WTC11 (cell line): Measurements from ENCODE around the gene CAPN9.

ENCODE experiments used
- ATF3 ChIP-seq: sonication (generic); formaldehyde crosslinking; conservative IDR thresholded peaks from 2 replicates; pipeline ENCODE4 v1.8.1; 2022; ENCODE audit warnings: mild to moderate bottlenecking, missing genetic modification reagents
- NFE2L1 ChIP-seq: sonication (generic); formaldehyde crosslinking; IDR thresholded peaks from 2 replicates; pipeline ENCODE4 v1.8.1; 2023; ENCODE audit warnings: missing genetic modification reagents
- TCF7 ChIP-seq: sonication (generic); formaldehyde crosslinking; IDR thresholded peaks from 2 replicates; pipeline ENCODE4 v1.8.0; 2022; ENCODE audit warnings: mild to moderate bottlenecking, low read depth, missing genetic modification reagents, moderate library complexity
- USF1 ChIP-seq: sonication (generic); formaldehyde crosslinking; IDR thresholded peaks from 2 replicates; pipeline ENCODE4 v1.8.0; 2022; ENCODE audit warnings: mild to moderate bottlenecking, missing genetic modification reagents
- ZNF121 ChIP-seq: sonication (generic); formaldehyde crosslinking; IDR thresholded peaks from 2 replicates; pipeline ENCODE4 v1.8.0; 2023; ENCODE audit warnings: missing genetic modification reagents
- TF ChIP-seq, protein P1 (sequence below): fragments of 200-600 bp; IDR thresholded peaks from 2 replicates; pipeline ENCODE4 v1.8.0; 2022; ENCODE audit warnings: antibody characterized with exemption
- TF ChIP-seq, protein P2 (sequence below): sonication (generic); formaldehyde crosslinking; IDR thresholded peaks from 2 replicates; pipeline ENCODE4 v1.8.1; 2022; ENCODE audit warnings: low read depth, missing genetic modification reagents, borderline replicate concordance
- TF ChIP-seq, protein P3 (sequence below): sonication (generic); formaldehyde crosslinking; IDR thresholded peaks from 2 replicates; pipeline ENCODE4 v1.8.0; 2022; ENCODE audit warnings: mild to moderate bottlenecking, missing genetic modification reagents

DNA sequence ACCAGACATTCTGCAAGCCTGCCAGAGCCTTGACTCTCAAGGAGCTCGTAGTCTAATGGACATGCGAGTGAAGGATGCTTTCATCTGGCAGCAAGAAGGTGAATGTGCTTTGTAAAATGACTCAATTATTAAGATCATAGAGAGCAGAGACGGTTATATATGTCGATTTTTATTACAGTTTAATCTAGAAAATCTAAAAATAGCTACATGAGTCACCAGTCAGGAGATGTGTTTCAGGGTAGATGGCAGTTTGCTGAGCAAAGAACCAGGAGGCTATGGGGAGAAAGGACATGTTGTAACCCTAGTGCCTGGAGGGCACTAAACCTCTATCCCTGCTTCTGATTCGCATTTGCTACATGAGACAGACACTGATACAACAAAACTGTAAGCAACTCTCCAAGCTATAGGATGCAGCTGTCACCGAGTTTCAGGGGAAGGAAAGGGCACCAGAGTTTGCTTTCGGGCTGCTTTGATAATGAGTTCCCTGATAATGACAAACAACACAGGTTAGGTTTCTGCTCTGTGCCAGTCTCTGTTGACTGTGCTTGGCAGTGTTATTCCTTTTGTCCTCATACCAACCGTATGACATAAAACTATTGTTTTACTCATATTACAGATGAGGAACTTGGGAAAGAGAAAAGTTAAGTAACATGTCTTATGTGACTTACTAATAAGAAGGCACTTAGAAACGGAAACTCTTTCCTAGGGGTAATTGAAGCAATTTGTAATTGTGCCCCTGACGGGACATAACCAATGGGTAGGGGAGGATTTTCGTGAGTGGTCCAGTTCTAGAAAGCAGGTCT, 77.9 kb downstream of the CAPN9 start:
- TF ChIP-seq, protein P1, sequence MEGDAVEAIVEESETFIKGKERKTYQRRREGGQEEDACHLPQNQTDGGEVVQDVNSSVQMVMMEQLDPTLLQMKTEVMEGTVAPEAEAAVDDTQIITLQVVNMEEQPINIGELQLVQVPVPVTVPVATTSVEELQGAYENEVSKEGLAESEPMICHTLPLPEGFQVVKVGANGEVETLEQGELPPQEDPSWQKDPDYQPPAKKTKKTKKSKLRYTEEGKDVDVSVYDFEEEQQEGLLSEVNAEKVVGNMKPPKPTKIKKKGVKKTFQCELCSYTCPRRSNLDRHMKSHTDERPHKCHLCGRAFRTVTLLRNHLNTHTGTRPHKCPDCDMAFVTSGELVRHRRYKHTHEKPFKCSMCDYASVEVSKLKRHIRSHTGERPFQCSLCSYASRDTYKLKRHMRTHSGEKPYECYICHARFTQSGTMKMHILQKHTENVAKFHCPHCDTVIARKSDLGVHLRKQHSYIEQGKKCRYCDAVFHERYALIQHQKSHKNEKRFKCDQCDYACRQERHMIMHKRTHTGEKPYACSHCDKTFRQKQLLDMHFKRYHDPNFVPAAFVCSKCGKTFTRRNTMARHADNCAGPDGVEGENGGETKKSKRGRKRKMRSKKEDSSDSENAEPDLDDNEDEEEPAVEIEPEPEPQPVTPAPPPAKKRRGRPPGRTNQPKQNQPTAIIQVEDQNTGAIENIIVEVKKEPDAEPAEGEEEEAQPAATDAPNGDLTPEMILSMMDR = no peak
- TF ChIP-seq, protein P2, sequence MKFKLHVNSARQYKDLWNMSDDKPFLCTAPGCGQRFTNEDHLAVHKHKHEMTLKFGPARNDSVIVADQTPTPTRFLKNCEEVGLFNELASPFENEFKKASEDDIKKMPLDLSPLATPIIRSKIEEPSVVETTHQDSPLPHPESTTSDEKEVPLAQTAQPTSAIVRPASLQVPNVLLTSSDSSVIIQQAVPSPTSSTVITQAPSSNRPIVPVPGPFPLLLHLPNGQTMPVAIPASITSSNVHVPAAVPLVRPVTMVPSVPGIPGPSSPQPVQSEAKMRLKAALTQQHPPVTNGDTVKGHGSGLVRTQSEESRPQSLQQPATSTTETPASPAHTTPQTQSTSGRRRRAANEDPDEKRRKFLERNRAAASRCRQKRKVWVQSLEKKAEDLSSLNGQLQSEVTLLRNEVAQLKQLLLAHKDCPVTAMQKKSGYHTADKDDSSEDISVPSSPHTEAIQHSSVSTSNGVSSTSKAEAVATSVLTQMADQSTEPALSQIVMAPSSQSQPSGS (CRISPR knock-in tag) = no peak
- TF ChIP-seq USF1 (CRISPR knock-in tag) (no peak), ATF3 (CRISPR knock-in tag) (no peak), TCF7 (CRISPR knock-in tag) (no peak), ZNF121 (CRISPR knock-in tag) (no peak), NFE2L1 (no peak)
- TF ChIP-seq, protein P3, sequence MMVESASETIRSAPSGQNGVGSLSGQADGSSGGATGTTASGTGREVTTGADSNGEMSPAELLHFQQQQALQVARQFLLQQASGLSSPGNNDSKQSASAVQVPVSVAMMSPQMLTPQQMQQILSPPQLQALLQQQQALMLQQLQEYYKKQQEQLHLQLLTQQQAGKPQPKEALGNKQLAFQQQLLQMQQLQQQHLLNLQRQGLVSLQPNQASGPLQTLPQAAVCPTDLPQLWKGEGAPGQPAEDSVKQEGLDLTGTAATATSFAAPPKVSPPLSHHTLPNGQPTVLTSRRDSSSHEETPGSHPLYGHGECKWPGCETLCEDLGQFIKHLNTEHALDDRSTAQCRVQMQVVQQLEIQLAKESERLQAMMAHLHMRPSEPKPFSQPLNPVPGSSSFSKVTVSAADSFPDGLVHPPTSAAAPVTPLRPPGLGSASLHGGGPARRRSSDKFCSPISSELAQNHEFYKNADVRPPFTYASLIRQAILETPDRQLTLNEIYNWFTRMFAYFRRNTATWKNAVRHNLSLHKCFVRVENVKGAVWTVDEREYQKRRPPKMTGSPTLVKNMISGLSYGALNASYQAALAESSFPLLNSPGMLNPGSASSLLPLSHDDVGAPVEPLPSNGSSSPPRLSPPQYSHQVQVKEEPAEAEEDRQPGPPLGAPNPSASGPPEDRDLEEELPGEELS (CRISPR knock-in tag) = no peak
